H1 (cell line): ENCODE results near the gene LIFR. TPM values are rescaled to one million over a fixed set of nuclear protein-coding genes. Genes with fewer than 3 reads are reported as not detected.

Experiments
- CHD7 ChIP-seq: fragments of 300-600 bp; sonication (generic); IDR thresholded peaks from 2 replicates; pipeline ENCODE4 v1.7.1; 2012; ENCODE audit warnings: low read length, moderate library complexity, mild to moderate bottlenecking, inconsistent platforms; ENCODE audit not compliant: insufficient replicate concordance
- SP1 ChIP-seq: IDR thresholded peaks from 2 replicates; pipeline ENCODE4 v1.6.1; 2011; ENCODE audit warnings: low read depth, low read length
- polyA plus RNA-seq, 7 experiments: library from polyadenylated mRNA; depleted of rRNA in 3 of 7; stranded (reverse) in 5 of 7; unstranded in 2 of 7; fragments of >200 nt in 5 of 7; fragments of 200-250 nt in 2 of 7; gene quantifications; 1 replicate in 5 of 7; 2 replicates in 1 of 7; 4 replicates in 1 of 7; pipeline versions ENCODE4 v1.2.1 to v1.2.3, GENCODE V29; 2011 to 2013; ENCODE audit warnings: missing spikeins in 2 of 7, mixed read lengths in 2 of 7
- total RNA-seq: library from RNA; stranded (reverse); fragmentation: NEBNext Ultra II Directional; extraction: Animal tissue kit (Norgen Biotek cat#: 25700); gene quantifications from 2 replicates; pipeline ENCODE4 v1.2.1, GENCODE V29; 2021

Gene LIFR
- total and polyA plus RNA-seq, 2 of the 8 experiments (the other 6 are each of a cell fraction or from before 2014, with no cell fraction given), result 2.0 to 18.9 TPM

GRCh38 chr5:38509185-38509584 lies 47.3 kb downstream of the LIFR start (continued):
- TF ChIP-seq CHD7 (no peak), SP1 (no peak)
